Ovary (tissue), 3 donors: Measurements from ENCODE around the gene SH3BGR.

ENCODE experiments used
- CTCF ChIP-seq, 3 donors: fragments of 450-650 bp in 2 of 3; fragments of 200-600 bp in 1 of 3; IDR thresholded peaks; one replicate each; pipeline versions ENCODE4 v1.5.1 to v1.8.0; 2016 to 2022; ENCODE audit warnings: antibody characterized with exemption in 3 of 3, mild to moderate bottlenecking in 1 of 3
- EP300 ChIP-seq: sonication (generic); formaldehyde crosslinking; IDR thresholded peaks from one replicate; pipeline ENCODE4 v1.6.1; 2017; ENCODE audit warnings: antibody characterized with exemption
- POLR2A ChIP-seq: fragments of 450-650 bp; IDR thresholded peaks from one replicate; pipeline ENCODE4 v1.6.1; 2017; ENCODE audit warnings: antibody characterized with exemption, mild to moderate bottlenecking, moderate library complexity
- donor health status: DM: no; HTN: no; CAD: no.

- TF ChIP-seq POLR2A (no peak), CTCF (IDR thresholded peaks at IDR 0.05) (no peak), EP300 (no peak)
These were observed 16.8 kb upstream of the SH3BGR start for GRCh38 chr21:39434950-39435349.
